Kidney tubule cell (primary cell): ENCODE data around the gene RCL1.
"Not testable (repeated sequence)": the region's sequence is repeated elsewhere in the genome, so short reads cannot be mapped to it uniquely, and the experiment has no call there.

Source experiments
- DNase-seq: peaks from one replicate; pipeline ENCODE4 v3.0.0-alpha.2; 2018; ENCODE audit warnings: low spot score

The RCL1 gene, protein sequence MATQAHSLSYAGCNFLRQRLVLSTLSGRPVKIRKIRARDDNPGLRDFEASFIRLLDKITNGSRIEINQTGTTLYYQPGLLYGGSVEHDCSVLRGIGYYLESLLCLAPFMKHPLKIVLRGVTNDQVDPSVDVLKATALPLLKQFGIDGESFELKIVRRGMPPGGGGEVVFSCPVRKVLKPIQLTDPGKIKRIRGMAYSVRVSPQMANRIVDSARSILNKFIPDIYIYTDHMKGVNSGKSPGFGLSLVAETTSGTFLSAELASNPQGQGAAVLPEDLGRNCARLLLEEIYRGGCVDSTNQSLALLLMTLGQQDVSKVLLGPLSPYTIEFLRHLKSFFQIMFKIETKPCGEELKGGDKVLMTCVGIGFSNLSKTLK

DNA sequence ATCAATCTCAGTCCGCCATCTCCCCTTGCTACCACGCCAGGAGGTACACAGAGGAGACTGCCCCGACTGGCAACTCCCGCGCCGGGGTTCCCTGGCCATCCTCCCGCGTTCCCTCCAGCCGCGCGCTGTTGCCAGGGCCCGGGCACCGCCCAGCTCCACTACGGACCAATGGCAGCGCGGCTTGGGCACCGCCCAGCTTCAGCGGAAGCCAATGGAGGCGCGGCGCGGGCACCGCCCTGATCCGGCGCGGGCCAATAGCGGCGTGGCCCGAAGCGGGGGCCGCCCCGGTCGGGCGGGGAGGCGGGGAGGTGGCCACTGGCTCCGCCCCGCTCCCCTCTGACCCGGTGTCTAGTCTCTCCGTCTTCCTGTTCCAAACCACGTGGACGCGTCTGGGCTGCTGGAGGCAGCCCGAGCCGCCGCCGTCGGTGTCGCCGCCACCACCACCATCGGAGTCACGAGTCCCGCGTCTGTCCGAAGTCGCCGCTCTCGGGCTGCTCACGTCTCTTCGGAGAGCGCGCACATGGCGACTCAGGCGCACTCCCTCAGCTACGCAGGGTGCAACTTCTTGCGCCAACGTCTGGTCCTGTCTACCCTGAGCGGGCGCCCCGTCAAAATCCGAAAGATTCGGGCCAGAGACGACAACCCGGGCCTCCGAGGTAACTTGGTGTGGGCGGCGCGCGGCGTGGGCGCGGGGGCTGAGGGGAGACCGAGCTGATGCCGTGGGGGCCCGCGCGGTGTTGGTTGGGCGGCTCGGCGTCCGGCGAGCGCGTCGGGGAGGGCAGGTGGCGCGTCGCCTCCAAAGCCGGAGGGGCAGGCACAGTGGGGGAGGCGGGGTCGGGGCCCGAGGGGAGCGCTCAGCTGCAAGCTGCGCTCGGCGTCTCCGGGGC lies at the start of gene RCL1:
TSS of gene RCL1 (plus strand) at position 373 of the 887 bp plus-strand sequence. CDS start at position 521, 148 bp downstream.
- peak; percentile 97 for DNase-seq

DNA sequence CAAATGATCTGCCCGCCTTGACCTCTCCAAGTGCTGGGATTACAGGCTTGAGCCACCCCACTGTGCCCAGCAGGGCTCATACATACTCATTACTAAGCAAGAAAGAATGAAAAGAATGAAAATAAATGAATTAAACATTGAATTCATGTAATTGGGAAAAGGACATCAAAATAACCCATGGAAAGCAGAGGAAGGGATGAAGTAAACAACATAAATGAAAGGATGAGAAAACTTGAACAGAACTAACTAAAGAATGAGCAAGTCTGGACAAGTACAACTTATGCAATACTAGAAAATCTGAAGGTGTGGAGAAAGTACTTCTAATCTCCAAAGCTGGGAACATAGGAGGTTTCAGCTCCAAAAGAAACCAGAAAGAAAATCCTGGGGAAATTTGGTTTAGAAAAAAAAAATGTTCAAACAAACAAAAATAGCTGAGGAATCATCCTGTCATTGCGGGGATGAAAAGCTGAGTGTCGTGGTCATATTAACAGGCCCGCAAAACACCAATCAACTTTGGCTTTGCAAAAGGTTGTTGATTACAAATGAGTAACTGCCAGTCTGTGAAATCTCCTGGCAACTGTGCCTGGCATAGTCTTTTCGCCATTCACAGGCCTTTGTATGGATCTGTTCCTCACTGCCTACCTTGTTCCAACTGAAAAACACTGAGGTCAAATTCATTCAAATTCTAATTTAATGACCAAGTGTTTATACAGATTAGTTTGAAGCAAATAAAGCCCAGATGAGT lies 49.4 kb upstream of the RCL1 start:
- peak; percentile 33 for DNase-seq

DNA sequence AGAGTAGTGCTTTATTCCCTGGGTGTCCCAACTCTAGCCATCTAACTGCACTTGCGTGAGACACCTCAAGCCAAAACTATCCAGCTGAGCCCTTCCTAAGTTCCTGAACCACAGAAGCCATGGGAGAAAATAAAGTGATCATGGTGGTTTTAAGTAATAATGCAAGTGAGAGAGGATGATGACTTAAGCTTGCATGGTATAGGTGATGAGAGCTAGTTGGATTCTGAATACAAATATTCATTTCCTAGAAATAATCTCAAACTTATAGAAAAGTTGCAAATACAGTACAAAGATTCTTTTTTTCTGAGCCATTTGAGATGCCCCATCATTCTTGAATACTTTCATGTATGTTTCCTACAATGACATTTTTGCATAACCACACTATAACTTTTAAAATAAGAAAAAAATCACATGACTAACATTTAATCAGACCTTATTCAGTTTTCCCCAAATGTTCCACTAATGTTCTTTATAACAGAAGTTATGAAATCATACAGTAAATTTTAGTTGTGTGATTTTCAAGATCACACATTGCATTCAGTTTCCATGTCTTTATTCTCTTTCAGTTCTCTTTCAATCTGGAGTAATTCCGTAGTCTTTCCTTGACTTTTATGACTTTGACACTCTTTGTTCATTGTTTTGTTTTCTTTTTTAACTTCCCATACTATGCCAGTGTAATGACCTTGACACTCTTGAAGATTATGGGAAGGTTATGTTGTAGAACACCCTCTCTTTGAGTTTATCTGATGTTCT lies 46.3 kb upstream of the RCL1 start:
- no peak for DNase-seq

DNA sequence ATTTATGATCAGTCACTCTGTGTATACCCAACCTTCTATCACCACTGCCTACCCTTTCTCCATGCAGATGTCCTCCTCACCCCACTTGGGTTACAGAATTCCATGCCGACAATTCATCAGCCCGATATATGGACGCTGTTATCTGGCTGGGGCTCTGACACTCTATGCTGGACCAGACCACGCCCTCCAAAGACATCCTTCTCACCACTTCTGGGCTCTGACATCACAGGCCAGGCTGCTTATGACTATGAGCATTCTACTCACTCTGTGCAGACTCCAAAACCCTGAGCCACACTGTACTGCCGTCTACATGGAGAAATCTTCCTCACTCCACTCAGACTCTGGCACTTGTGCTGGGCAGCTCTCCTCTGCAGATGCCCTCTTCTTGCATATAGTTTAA lies 44.1 kb upstream of the RCL1 start:
- DNase-seq: no peak

DNA sequence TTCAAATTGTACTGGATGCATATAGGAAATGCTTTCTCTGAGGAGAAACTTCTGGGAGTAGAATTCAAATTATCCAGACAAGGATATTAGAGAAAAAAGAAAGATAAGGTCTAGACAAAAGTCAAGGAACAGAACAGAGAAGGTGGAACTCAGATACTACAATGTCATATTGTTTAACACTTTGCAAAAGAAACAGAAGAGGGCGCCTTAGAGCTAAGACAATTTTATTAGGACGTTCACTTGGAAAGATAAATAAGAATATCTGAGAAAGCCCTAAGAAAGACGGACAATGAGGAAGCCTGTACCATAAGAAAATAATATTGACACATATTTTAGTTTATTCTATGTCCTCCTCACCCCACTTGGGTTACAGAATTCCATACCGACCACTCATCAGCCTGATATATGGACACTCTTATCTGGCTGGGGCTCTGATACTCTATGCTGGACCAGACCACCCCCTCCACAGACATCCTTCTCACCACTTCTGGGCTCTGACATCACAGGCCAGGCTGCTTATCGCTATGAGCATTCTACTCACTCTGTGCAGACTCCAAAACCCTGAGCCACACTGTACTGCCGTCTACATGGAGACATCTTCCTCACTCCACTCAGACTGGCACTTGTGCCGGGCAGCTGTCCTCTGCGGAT lies 42.6 kb upstream of the RCL1 start:
- DNase-seq: peak; percentile 53

DNA sequence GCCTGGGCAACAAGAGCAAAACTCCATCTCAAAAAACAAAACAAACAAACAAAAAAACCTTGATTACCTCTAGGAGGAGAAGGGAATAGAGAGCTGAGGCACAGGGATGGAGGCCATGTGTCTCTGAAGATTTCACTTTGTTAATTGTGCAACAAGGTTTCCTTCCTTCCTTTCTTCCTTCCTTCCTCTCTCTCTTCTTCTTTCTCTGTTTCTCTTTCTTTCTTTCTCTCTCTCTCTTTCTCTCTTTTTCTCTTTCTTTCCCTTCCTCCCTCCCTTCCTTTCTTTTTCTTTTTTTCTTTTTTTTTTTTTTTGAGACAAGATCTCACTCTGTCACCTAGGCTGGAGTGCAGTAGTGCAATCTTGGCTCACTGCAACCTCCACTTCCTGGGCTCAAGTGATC lies 38.2 kb upstream of the RCL1 start:
- not testable (repeated sequence) for DNase-seq

DNA sequence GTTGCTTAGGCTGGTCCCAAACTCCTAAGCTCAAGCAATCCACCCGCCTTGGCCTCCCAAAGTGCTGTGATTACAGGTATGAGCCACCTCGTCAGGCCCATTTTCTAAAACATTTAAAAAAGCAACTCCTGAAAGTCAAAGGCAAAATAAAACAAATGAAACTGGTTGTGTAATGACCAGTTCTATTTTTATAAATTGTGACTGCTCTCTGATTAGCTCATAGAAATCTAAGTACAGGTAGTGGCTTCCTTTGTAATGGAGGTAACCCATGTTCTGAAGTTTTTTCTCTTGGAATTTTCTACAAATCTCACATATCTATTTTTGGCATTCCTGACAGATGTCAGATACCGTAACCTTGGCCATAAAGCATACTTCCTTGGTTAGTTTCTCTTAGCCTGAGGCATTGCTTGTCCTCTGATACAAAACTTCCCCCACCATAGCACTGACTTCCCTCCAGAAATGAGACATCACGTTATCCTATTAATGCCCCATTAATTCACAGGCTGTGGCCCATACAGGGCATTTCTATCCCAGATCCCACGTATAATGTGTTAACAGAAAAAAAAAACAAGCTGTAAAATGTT lies 37.6 kb upstream of the RCL1 start:
- peak; percentile 44 for DNase-seq

DNA sequence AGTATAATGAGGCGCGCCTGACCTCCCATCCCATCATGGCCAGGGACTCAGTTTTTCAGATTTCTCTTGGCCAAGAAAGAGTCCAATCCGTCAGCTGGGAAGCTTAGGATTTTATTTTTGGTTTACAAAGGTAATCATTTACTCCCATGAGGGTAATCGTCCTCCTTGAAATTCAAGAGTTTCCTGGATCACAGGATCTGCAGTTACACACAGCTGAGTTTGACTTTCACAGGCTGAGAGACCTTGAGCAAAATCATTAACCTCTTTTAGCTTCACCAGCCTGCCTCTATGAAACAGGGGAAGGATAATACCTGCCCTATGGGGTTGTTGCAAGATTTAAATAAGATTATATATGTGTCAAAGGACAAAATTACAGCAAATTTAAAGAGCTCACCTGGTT lies 36.3 kb upstream of the RCL1 start:
- DNase-seq: peak; percentile 57

DNA sequence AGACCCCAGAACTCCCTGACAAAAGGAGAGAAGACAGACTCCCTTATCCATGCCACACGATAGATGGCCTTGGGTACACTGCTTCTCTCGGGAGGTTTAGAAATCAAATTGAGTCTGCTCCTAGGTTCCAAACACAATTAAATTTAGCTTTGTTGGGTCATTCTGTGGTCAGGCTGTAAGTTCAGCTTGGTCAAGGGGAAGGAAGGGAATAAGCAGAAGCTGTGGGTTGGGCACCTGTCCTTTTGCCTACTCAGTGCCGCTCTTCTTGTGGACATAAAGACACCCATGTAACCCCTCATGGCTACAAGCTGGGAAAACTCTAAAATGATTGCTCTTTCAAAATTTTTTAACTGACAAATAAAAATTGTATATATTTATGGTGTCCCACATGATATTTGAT lies 32.6 kb upstream of the RCL1 start:
- DNase-seq: no peak

DNA sequence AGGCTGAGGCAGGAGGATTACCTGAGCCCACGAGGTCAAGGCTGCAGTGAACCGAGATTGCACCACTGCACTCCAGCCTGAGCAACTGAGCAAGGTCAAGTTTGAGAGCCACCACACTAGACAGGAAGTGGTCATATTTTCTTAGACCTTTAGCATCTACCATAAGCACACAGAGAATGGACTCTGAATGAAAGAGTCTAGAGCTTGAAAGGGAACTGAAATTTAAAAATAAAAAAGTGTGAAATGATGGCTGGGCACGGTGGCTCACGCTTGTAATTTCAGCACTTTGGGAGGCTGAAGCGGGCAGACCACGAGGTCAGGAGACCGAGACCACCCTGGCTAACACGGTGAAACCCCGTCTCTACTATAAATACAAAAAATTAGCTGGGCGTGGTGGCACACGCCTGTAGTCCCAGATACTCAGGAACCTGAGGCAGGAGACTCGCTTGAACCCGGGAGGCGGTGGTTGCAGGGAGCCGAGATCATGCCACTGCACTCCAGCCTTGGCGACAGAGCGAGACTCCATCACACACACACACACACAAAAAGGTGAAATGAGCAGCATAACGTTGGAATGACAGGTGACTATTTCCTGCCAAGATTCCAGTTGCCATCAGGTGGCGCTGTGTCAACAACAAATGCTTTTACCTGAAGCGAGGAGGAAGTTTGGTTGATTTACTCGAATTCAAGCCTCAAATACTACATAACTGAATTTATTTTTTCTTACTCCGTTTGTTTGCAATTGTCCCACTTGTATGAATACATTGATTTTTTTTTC lies 30.4 kb upstream of the RCL1 start:
- peak; percentile 84 for DNase-seq

DNA sequence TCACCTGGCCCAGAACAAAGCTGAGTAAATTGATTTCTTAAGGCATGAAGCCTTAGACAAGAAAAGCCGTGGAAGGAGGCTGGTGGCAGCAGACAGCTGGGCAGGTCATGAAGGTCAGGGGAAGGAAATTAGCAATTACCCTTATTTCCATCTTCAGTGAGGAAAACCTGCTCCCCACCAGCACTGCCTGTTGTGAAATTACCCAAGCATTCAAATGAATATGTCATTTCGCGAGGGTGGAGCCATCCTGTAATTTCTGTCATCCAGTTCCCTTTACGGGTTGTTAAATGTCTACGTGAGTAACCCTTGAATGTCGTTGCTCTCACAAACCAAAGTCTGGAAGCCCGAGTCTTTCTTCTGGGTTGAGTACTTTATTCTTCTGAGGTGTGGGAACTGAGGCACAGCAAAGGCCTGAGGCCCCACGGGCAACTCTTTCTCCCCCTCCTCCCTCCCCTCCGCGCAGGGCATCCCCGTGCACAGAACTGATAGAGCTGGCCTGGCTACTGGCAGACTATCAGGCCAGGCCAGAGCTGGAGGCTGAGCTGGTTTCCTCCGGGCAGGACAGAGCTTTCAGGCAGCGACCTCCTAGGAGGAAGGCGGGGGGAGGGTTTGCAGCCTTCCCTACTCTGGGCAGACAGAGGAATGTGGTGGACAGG lies 29.7 kb upstream of the RCL1 start:
- DNase-seq: peak; percentile 71

DNA sequence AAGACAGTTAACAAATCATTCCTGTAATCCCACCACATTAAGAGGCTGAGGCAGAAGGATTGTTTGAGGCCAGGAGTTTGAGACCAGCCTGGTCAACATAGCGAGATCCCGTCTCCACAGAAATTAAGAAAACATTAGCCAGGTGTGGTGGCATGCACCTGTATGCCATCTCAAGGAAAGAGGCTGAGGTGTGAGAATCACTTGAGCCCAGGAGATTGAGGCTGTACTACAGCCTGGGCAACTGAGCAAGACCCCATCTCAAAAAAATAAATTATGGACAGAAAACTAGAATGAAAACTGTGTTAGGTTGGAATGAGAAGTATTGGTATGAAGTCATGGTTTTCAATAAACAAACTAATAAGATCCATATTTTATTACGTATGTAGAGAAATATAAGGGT lies 28.7 kb upstream of the RCL1 start:
- DNase-seq: no peak

DNA sequence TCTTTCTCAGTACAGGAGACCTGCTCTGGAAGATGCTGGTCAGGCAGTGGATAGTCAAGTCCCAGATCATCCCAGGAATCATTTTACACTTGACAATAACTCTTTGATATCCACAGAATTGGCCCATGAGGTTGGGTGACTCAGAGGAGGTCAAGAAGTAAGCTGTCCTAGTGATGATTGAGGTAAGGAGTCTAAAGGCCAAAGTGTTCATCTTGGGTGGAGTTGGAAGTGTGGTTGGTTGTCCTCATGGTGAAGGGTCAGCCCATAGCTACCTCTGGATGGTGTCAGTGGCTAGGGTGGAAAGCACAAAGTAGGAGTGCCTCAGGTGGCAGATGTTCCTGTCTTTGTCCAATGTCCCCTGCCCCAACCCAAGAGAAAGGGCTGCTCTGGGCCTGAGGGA lies 24.1 kb upstream of the RCL1 start:
- DNase-seq: no peak

DNA sequence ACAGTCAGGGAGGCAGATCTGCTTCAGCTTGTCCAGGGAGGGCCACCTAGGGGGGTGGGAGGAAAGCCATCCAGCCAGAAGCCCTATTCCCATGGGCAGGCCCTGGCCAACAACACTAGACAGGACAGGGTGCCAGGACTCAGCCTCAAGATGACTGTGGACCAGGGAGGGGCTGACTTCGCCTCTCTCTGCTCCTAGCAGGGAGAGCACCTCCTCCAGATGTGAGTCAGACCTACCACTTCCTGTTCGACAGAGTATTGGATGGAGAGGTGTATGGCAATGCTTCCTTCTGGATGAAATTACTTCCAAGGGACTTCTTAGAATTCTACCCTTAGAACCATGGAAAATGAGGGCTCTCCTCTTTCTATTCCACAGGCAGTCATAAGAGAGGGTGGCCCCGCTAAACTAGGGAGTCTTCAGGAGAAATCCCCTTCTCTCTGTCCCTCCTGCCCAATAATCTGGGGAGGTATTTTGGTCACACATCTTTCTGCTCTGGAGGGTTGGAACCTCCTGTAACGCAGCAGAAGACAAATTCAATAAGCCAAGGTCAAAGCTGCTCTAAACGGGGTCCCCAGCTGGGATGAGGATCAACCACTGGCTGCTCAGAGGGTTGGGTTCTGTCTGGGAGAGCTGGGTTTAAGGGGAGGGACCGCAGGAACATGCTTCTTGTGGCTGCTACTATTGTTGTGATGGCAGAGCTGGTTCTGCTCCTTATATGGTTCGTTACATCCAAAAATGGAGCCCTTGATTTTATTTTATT lies 23.2 kb upstream of the RCL1 start:
- DNase-seq: peak; percentile 77

DNA sequence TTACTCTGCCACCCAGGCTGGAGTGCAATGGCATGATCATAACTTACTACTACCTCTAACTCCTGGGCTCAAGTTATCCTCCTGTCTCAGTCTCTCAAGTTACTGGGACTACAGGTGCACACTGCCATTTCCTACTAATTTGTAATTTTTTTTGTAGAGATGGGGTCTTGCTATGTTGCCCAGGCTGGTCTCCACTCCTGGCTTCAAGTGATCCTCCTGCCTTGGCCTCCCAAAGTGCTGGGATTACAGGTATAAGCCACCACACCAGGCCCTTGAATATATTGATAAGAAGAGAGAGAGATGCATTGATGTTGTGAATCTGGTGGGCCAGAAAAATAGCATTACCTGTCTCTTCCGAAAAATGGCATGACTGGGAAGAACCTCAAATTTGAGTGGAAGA lies 21.0 kb upstream of the RCL1 start:
- DNase-seq: no peak

DNA sequence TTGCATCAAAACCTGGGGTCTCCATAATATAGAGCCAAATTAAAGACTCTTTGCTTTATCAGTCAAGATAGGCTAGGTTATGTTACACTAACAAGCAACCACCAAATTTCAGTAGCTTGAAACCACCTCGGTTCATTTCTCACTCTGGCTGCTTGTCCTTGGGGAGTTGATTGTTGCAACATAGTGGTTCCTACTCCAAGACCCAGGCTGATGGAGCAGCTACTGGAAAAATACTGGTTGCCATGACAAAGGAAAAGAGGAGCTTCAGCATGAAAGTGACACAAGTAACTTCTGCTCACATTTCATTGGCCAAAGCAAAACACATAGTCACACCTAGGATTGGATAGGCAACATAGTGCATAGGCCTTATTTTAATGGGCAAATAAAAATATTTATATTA lies 18.5 kb upstream of the RCL1 start:
- no peak for DNase-seq

DNA sequence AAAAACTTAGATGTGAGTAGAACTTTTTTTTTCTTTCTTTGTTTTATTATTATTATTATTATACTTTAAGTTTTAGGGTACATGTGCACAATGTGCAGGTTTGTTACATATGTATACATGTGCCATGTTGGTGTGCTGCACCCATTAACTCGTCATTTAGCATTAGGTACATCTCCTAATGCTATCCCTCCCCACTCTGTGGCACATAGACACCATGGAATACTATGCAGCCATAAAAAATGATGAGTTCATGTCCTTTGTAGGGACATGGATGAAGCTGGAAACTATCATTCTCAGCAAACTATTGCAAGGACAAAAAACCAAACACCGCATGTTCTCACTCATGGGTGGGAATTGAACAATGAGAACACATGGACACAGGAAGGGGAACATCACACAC lies 17.8 kb upstream of the RCL1 start:
- not testable (repeated sequence) for DNase-seq

DNA sequence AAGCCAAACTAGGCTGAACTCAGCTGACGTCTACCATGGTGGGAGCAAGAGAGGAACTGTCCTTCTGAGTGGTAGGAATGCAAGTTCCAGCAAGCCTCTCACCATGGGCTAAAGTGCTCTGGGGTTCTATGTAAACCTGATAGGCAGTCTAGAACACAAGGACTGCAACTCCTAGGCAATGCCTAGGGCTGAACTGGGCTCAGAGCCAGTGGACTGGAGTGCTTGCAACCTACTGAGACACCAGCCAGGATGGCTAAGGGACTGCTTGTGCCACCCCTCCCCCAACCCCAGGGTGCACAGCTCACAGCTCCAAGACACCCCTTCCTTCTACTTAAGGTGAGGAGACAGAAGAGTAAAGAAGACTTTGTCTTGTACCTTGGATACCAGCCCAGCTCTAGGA lies 12.1 kb upstream of the RCL1 start:
- no peak for DNase-seq

DNA sequence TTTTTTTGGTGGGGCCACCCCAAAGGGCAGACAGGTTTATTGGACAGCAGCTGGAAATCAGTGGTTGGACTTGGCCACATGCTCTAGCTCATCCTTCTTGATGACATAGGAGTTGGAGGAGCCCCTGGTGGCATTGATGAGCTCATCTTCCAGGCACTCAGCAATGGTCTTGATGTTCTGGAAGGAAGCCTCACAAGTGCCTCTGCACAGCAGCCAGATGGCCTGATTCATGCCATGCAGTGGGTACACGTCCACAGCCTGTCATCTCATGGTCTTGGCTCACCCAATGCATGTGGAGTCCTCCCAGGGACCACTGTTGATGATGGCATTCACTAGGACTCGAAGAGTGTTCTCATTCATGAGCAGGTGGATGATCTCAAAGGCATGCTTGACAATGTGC lies 11.3 kb upstream of the RCL1 start:
- DNase-seq: peak; percentile 59
